CD4-positive, alpha-beta T cell (primary cell): ENCODE results near the gene ANKRD44. TPM values are rescaled to one million over a fixed set of nuclear protein-coding genes. Genes with fewer than 3 reads are reported as not detected.

Experiments used
- ATAC-seq: fragments of 200-7000 bp; cut with Tn5 transposase; one replicate; pipeline ENCODE4 v1.10.0; 2022; ENCODE audit warnings: mild to moderate bottlenecking; ENCODE audit not compliant: poor library complexity
- CTCF ChIA-PET: fragments of 350-600 bp; sonication (Branson Sonifier 250); formaldehyde crosslinking; loops from one replicate; lab custom pipeline; 2021; ENCODE audit warnings: antibody characterized with exemption, inconsistent platforms; lab: Charles Lee
- POLR2A ChIA-PET: fragments of 350-600 bp; sonication (Branson Sonifier 250); formaldehyde crosslinking; loops from one replicate; lab custom pipeline; 2021; ENCODE audit warnings: antibody characterized with exemption, inconsistent platforms; lab: Charles Lee
- DNase-seq, 14 experiments: peaks; one replicate each; pipeline ENCODE4 v3.0.0-alpha.2; 2013 to 2020; ENCODE audit warnings: mixed read lengths in 2 of 14
- H3K27ac ChIP-seq, 2 donors: one replicate each; pipeline versions ENCODE4 v1.5.1 to v1.7.0; 2013; ENCODE audit warnings: low read length in 2 of 2, low read depth in 1 of 2, mild to moderate bottlenecking in 1 of 2
- H3K27me3 ChIP-seq, 2 experiments: 1 replicate in 1 of 2; 2 replicates in 1 of 2; pipeline versions ENCODE4 v1.6.1 to v1.7.0; 2013; ENCODE audit warnings: low read length in 2 of 2, control low read depth in 1 of 2, mild to moderate bottlenecking in 1 of 2, moderate library complexity in 1 of 2; ENCODE audit not compliant: insufficient read depth in 2 of 2, control insufficient read depth in 1 of 2
- H3K36me3 ChIP-seq: one replicate; pipeline ENCODE4 v1.6.1; 2013; ENCODE audit warnings: low read length, control low read depth; ENCODE audit not compliant: insufficient read depth
- H3K4me1 ChIP-seq: one replicate; pipeline ENCODE4 v1.6.1; 2013; ENCODE audit warnings: low read length, control low read depth; ENCODE audit not compliant: insufficient read depth
- H3K4me3 ChIP-seq: one replicate; pipeline ENCODE4 v1.5.1; 2013; ENCODE audit warnings: mild to moderate bottlenecking, low read length, moderate library complexity
- H3K9me3 ChIP-seq, 2 experiments: 1 replicate in 1 of 2; 2 replicates in 1 of 2; pipeline versions ENCODE4 v1.6.1 to v1.7.0; 2013; ENCODE audit warnings: low read length in 2 of 2, mild to moderate bottlenecking in 2 of 2, control low read depth in 1 of 2, moderate library complexity in 1 of 2; ENCODE audit not compliant: control insufficient read depth in 1 of 2, insufficient read depth in 1 of 2
- H3K27ac Mint-ChIP-seq: one replicate; pipeline ENCODE4 v1.8.0; 2020; ENCODE audit warnings: mixed read lengths
- H3K27me3 Mint-ChIP-seq: one replicate; pipeline ENCODE4 v1.8.0; 2021; ENCODE audit warnings: mixed read lengths
- H3K36me3 Mint-ChIP-seq: one replicate; pipeline ENCODE4 v1.8.0; 2021; ENCODE audit warnings: low read depth, mixed read lengths
- H3K4me1 Mint-ChIP-seq: one replicate; pipeline ENCODE4 v1.8.0; 2021; ENCODE audit warnings: low read depth, mixed read lengths
- H3K4me3 Mint-ChIP-seq: one replicate; pipeline ENCODE4 v1.8.0; 2020; ENCODE audit warnings: mild to moderate bottlenecking, mixed read lengths
- H3K9me3 Mint-ChIP-seq: one replicate; pipeline ENCODE4 v1.8.0; 2020; ENCODE audit warnings: mixed read lengths
- CTCF ChIP-seq: fragments of 200-600 bp; IDR thresholded peaks from one replicate; pipeline ENCODE4 v1.8.0; 2022; ENCODE audit warnings: antibody characterized with exemption, mild to moderate bottlenecking
- intact Hi-C, 2 experiments: fragments of 100-400 bp; cut with DNase I in 1 of 2; cut with micrococcal nuclease in 1 of 2; formaldehyde crosslinking; loops; one replicate each; pipeline versions ENCODE4 v1.15.1 to v1.9.0; 2023 to 2025; cut with DNase I, micrococcal nuclease
- total RNA-seq, 174 experiments: library from RNA in 2 of 174; stranded (reverse) in 2 of 174; gene quantifications; one replicate each; pipeline ENCODE4 v1.2.3 and lab custom pipeline; 2021 to 2026

Gene ANKRD44
- total RNA-seq, 2 experiments from 2014 or later, result 170 to 186 TPM

DNA sequence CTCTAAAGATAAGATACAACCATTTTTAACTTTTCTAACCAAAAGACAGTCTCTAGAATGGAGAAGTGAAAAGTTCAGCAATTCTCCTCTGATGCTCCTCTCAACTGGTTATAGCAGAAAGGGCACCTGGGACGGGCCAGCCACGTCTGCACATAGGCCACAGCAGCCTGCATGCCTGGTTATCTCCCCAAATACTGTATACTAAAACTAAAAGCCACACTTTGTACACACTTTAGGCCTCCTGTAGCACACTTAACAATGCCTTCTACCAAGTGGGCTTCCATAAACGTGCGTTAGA lies 179.1 kb downstream of the ANKRD44 start:
- H3K36me3 Mint-ChIP-seq, result peaks cover 76% of the 10 kb centered on the region
- H3K4me3 ChIP-seq, result no peak overlapping the region

GRCh38 chr2:197130318-197130717 lies 180.3 kb downstream of the ANKRD44 start:
- Histone ChIP-seq H3K27ac (peak overlapping the region in 1 of 2 donors; percentile 49), H3K4me1 (peaks cover 37% of the 10 kb centered on the region), H3K4me3 (no peak overlapping the region), H3K27me3 (no peaks in the 10 kb centered on the region), H3K36me3 (peaks cover 51% of the 10 kb centered on the region), H3K9me3 (no peaks in the 10 kb centered on the region)
- Mint-ChIP-seq H3K4me3 (peak overlapping the region; percentile 11), H3K36me3 (peaks cover 76% of the 10 kb centered on the region), H3K27me3 (no peaks in the 10 kb centered on the region), H3K27ac (peak overlapping the region; percentile 85), H3K9me3 (peaks cover 2% of the 10 kb centered on the region), H3K4me1 (peaks cover 92% of the 10 kb centered on the region)
- ChIA-PET CTCF (interaction anchor here (1.1 to 1.3 kb wide), 2 partner anchors 23 to 38 kb away, joined by 3 to 4 read pairs; no protein-coding TSS in a partner anchor), POLR2A (interaction anchor here (0.7 to 1.0 kb wide), 6 partner anchors 9 to 180 kb away, joined by 3 to 5 read pairs (median 3); partner anchors contain the start of gene ANKRD44)
- no peak for TF ChIP-seq CTCF
- ATAC-seq, result peak; percentile 94
- DNase-seq, result peak in 4 of 14 experiments; percentile 27 to 56 (median 56)
- intact Hi-C loops, result loop anchor here (2.0 to 5.0 kb wide), 2 partner anchors 14 to 37 kb away; no protein-coding TSS in a partner anchor

More for the DNA sequence above, 179.1 kb downstream of the ANKRD44 start:
- DNase-seq, result no peak
- ATAC-seq, result no peak
- no peak for TF ChIP-seq CTCF
- ChIA-PET POLR2A (interaction anchor here (0.8 kb wide), 2 partner anchors 79 to 369 kb away, joined by 3 read pairs; partner anchors contain the start of gene HSPE1), CTCF (interaction anchor here (1.4 kb wide), 1 partner anchor 37 kb away, joined by 3 read pairs; no protein-coding TSS in a partner anchor)
- intact Hi-C loops, result loop anchor here (2.0 to 5.0 kb wide), 2 partner anchors 13 to 36 kb away; no protein-coding TSS in a partner anchor
- Histone ChIP-seq H3K4me1 (peaks cover 49% of the 10 kb centered on the region), H3K27me3 (no peaks in the 10 kb centered on the region), H3K27ac (peak overlapping the region in 1 of 2 donors; percentile 49), H3K36me3 (peaks cover 50% of the 10 kb centered on the region), H3K9me3 (no peaks in the 10 kb centered on the region)
- peaks cover 95% of the 10 kb centered on the region for H3K4me1 Mint-ChIP-seq
- H3K27me3 Mint-ChIP-seq, result no peaks in the 10 kb centered on the region
- H3K27ac Mint-ChIP-seq, result peak overlapping the region; percentile 85
- no peak overlapping the region for H3K4me3 Mint-ChIP-seq
- peaks cover 2% of the 10 kb centered on the region for H3K9me3 Mint-ChIP-seq

- TF ChIP-seq CTCF, result no peak
- Mint-ChIP-seq H3K9me3 (peaks cover 2% of the 10 kb centered on the region), H3K36me3 (peaks cover 76% of the 10 kb centered on the region), H3K27ac (peak overlapping the region; percentile 85), H3K27me3 (no peaks in the 10 kb centered on the region), H3K4me1 (peaks cover 88% of the 10 kb centered on the region), H3K4me3 (no peak overlapping the region)
- ATAC-seq, result no peak
- Histone ChIP-seq H3K4me3 (no peak overlapping the region), H3K4me1 (peaks cover 34% of the 10 kb centered on the region), H3K36me3 (peaks cover 52% of the 10 kb centered on the region), H3K27ac (no peak overlapping the region), H3K27me3 (no peaks in the 10 kb centered on the region), H3K9me3 (no peaks in the 10 kb centered on the region)
- ChIA-PET CTCF (interaction anchor here (1.0 to 2.9 kb wide), 3 partner anchors 12 to 24 kb away, joined by 3 to 11 read pairs (median 9); no protein-coding TSS in a partner anchor), POLR2A (no interaction called here)
- intact Hi-C loops, result no loop called here
- no peak for DNase-seq
These were observed 181.7 kb downstream of the ANKRD44 start for GRCh38 chr2:197128897-197129296.
